B cell (primary cell): ENCODE data around the gene ZNF723. TPM values are rescaled to one million over a fixed set of nuclear protein-coding genes. Genes with fewer than 3 reads are reported as not detected.
"Not testable (repeated sequence)": the region's sequence is repeated elsewhere in the genome, so short reads cannot be mapped to it uniquely, and the experiment has no call there.

Experiments
- ATAC-seq: fragments of 200-7000 bp; cut with Tn5 transposase; one replicate; pipeline ENCODE4 v1.10.0; 2021; ENCODE audit warnings: low read depth, mild to moderate bottlenecking, moderate number of reproducible peaks, moderate library complexity
- CTCF ChIA-PET: fragments of 350-600 bp; sonication (Branson Sonifier 250); formaldehyde crosslinking; loops from one replicate; lab custom pipeline; 2021; ENCODE audit warnings: antibody characterized with exemption, inconsistent platforms; lab: Charles Lee
- POLR2A ChIA-PET: fragments of 350-600 bp; sonication (Branson Sonifier 250); formaldehyde crosslinking; loops from one replicate; lab custom pipeline; 2021; ENCODE audit warnings: antibody characterized with exemption; lab: Charles Lee
- DNase-seq: peaks from one replicate; pipeline ENCODE4 v3.0.0; 2013
- H2AFZ ChIP-seq: 2 replicates; pipeline ENCODE4 v1.6.1; 2012; ENCODE audit warnings: mild to moderate bottlenecking, low read depth, low read length; ENCODE audit not compliant: insufficient read depth, poor library complexity, severe bottlenecking
- H3K27ac ChIP-seq, 2 donors: 1 replicate in 1 of 2; 2 replicates in 1 of 2; pipeline ENCODE4 v1.5.1; 2012 to 2013; ENCODE audit warnings: low read length in 2 of 2, mild to moderate bottlenecking in 2 of 2, moderate library complexity in 1 of 2
- H3K27me3 ChIP-seq, 4 experiments: fragments of 200-600 bp in 1 of 4; sonication (generic) in 1 of 4; replicated peaks in 1 of 4; 1 replicate in 2 of 4; 2 replicates in 2 of 4; pipeline versions ENCODE4 v1.6.1 to v1.7.0; 2013 to 2016; ENCODE audit warnings: low read length in 3 of 4, mild to moderate bottlenecking in 2 of 4, mixed read lengths in 1 of 4, moderate library complexity in 1 of 4; ENCODE audit not compliant: insufficient read depth in 4 of 4, control insufficient read depth in 3 of 4; ENCODE audit errors: control extremely low read depth in 1 of 4
- H3K36me3 ChIP-seq, 2 experiments: replicated peaks in 1 of 2; 1 replicate in 1 of 2; 2 replicates in 1 of 2; pipeline versions ENCODE4 v1.6.1 to v1.7.1; 2013; ENCODE audit warnings: low read length in 1 of 2; ENCODE audit not compliant: insufficient read depth in 2 of 2, control insufficient read depth in 1 of 2; ENCODE audit errors: control extremely low read depth in 1 of 2, extremely low read depth in 1 of 2
- H3K4me1 ChIP-seq, 2 donors: fragments of 200-600 bp in 1 of 2; sonication (generic) in 1 of 2; 1 replicate in 1 of 2; 2 replicates in 1 of 2; pipeline versions ENCODE4 v1.5.1 to v1.6.1; 2013 to 2017; ENCODE audit warnings: low read length in 2 of 2; ENCODE audit not compliant: control insufficient read depth in 2 of 2, insufficient read depth in 2 of 2
- H3K4me2 ChIP-seq: replicated peaks from 2 replicates; pipeline ENCODE3; 2012; ENCODE audit warnings: mild to moderate bottlenecking, low read depth, low read length; ENCODE audit not compliant: poor library complexity, severe bottlenecking
- H3K4me3 ChIP-seq, 5 experiments: fragments of 200-600 bp in 1 of 5; sonication (generic) in 1 of 5; 1 replicate in 3 of 5; 2 replicates in 2 of 5; pipeline versions ENCODE4 v1.5.1 to v1.7.0; 2011 to 2016; ENCODE audit warnings: low read length in 4 of 5, mild to moderate bottlenecking in 4 of 5, low read depth in 2 of 5, control low read depth in 1 of 5, moderate library complexity in 1 of 5; ENCODE audit not compliant: insufficient read depth in 1 of 5; ENCODE audit errors: control extremely low read depth in 1 of 5, extremely low read depth in 1 of 5
- H3K79me2 ChIP-seq: fragments of 200-600 bp; sonication (generic); one replicate; pipeline ENCODE4 v1.6.0; 2016; ENCODE audit warnings: low read length; ENCODE audit not compliant: control insufficient read depth, insufficient read depth
- H3K9ac ChIP-seq: fragments of 200-600 bp; sonication (generic); 2 replicates; pipeline ENCODE4 v1.6.1; 2017; ENCODE audit warnings: mild to moderate bottlenecking, low read length, moderate library complexity
- H3K9me3 ChIP-seq, 3 donors: one replicate each; pipeline versions ENCODE4 v1.6.1 to v1.7.1; 2013; ENCODE audit warnings: low read length in 2 of 3; ENCODE audit not compliant: control insufficient read depth in 2 of 3, insufficient read depth in 1 of 3; ENCODE audit errors: control extremely low read depth in 1 of 3
- H4K20me1 ChIP-seq: 2 replicates; pipeline ENCODE4 v1.6.0; 2012; ENCODE audit warnings: mild to moderate bottlenecking, low read length; ENCODE audit not compliant: insufficient read depth, control insufficient read depth, poor library complexity, severe bottlenecking
- H3K27ac Mint-ChIP-seq: one replicate; pipeline ENCODE4 v1.8.0; 2021; ENCODE audit warnings: mixed read lengths
- H3K27me3 Mint-ChIP-seq: one replicate; pipeline ENCODE4 v1.8.0; 2021; ENCODE audit warnings: mixed read lengths
- H3K4me1 Mint-ChIP-seq: one replicate; pipeline ENCODE4 v1.8.0; 2021; ENCODE audit warnings: mixed read lengths
- H3K4me3 Mint-ChIP-seq: one replicate; pipeline ENCODE4 v1.8.0; 2021; ENCODE audit warnings: mixed read lengths
- H3K9me3 Mint-ChIP-seq: one replicate; pipeline ENCODE4 v1.8.0; 2022; ENCODE audit warnings: mixed read lengths; ENCODE audit not compliant: insufficient read depth
- EZH2 ChIP-seq: IDR thresholded peaks from 2 replicates; pipeline ENCODE4 v1.6.1; 2012; ENCODE audit warnings: borderline replicate concordance, low read depth, mild to moderate bottlenecking, moderate library complexity, low read length; ENCODE audit not compliant: insufficient read depth, poor library complexity, severe bottlenecking
- WGBS: methylation state at CpG from one replicate; pipeline ENCODE4 v1.1.5; 2013; ENCODE audit warnings: missing lambda C conversion rate; ENCODE audit not compliant: insufficient coverage; 5-methylcytosine and 5-hydroxymethylcytosine counted together
- intact Hi-C: fragments of 100-400 bp; cut with micrococcal nuclease; formaldehyde crosslinking; loops from one replicate; pipeline ENCODE4 v1.10.0; 2022
- polyA plus RNA-seq: library from polyadenylated mRNA; depleted of rRNA; stranded (reverse); fragments of >200 nt; gene quantifications from 2 replicates; pipeline ENCODE4 v1.2.3, GENCODE V29; 2012
- total RNA-seq, 2 donors: library from RNA; stranded (reverse); fragments of 120-200 nt in 1 of 2; gene quantifications; 1 replicate in 1 of 2; 2 replicates in 1 of 2; pipeline versions ENCODE4 v1.2.3 to v1.2.4, GENCODE V29; 2013 to 2022
- TF ChIP-seq, protein P1 (sequence below): fragments of 200-600 bp; IDR thresholded peaks from one replicate; pipeline ENCODE4 v1.8.0; 2022; ENCODE audit warnings: antibody characterized with exemption, mild to moderate bottlenecking

Gene ZNF723
- total and polyA plus RNA-seq, 2 donors (not counting 1 experiment from before 2014, with no cell fraction given), result not detected

DNA sequence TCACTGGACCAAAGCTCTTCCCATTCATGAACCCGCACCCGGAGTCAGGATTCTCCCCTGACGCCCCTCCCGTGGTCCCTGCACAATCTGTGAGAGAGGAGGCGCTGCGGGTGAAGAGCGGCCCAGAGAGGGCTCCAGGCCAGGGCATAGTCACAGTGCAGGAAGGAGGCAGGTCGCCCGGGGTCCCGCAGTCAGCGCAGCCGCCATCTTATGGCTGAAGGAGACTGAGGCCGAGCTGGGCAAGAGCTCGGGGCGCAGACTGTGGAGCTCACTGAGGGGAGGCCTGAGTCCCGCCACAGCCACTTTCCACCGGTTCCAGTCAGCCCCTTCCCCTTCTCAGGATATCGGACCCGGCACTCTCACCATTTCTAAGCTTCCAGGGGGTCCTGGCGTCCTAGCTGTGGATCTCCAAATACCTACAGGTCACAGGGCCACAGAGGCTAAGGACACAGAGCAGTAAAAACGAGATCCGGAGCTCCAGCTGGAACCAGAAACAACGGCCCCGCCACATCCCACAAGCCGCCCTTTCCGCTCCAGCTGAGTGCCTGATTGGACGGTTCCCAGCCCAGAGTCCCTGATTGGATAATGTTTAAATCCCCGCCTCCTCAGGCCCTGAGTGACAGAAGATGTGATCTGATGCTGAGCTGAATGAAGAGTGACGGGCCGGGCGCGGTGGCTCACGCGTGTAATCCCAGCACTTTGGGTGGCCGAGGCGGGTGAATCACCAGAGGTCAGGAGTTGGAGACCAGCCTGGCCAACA is 48.3 kb upstream of the ZNF723 start, which contains the start of gene ZNF99:
Gene ZNF99 (minus strand): TSS at position 501 of the 760 bp plus-strand sequence. CDS start 135 bp downstream, at position 366.
- Mint-ChIP-seq H3K27ac (no peak within 1 kb of the TSS), H3K4me1 (no peaks in the 10 kb centered on the region), H3K9me3 (peaks cover 2% of the 10 kb centered on the region), H3K4me3 (peak within 1 kb of the TSS; percentile 23), H3K27me3 (no peaks in the 10 kb centered on the region)
- Histone ChIP-seq H3K9me3 (peaks cover 0 to 30% (median 1%) of the 10 kb centered on the region in 3 donors), H4K20me1 (no peaks in the 10 kb centered on the region), H3K4me3 (peak within 1 kb of the TSS in 2 of 5 experiments; percentile 44 to 53), H3K27ac (no peak within 1 kb of the TSS), H3K27me3 (no peaks in the 10 kb centered on the region), H3K36me3 (no peaks in the 10 kb centered on the region), H2AFZ (peak within 1 kb of the TSS; percentile 2), H3K9ac (peak within 1 kb of the TSS; percentile 42), H3K4me2 (no peak within 1 kb of the TSS), H3K4me1 (no peaks in the 10 kb centered on the region), H3K79me2 (no peaks in the 10 kb centered on the region)
- ChIA-PET CTCF (no interaction called here), POLR2A (no interaction called here)
- ATAC-seq, result peak; percentile 33
- DNase-seq, result peak; percentile 30
- intact Hi-C loops, result no loop called here
- 18% methylated on average over 36 of the region's 36 CpGs for WGBS
- TF ChIP-seq, protein P1, sequence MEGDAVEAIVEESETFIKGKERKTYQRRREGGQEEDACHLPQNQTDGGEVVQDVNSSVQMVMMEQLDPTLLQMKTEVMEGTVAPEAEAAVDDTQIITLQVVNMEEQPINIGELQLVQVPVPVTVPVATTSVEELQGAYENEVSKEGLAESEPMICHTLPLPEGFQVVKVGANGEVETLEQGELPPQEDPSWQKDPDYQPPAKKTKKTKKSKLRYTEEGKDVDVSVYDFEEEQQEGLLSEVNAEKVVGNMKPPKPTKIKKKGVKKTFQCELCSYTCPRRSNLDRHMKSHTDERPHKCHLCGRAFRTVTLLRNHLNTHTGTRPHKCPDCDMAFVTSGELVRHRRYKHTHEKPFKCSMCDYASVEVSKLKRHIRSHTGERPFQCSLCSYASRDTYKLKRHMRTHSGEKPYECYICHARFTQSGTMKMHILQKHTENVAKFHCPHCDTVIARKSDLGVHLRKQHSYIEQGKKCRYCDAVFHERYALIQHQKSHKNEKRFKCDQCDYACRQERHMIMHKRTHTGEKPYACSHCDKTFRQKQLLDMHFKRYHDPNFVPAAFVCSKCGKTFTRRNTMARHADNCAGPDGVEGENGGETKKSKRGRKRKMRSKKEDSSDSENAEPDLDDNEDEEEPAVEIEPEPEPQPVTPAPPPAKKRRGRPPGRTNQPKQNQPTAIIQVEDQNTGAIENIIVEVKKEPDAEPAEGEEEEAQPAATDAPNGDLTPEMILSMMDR, result no peak
- no peak for TF ChIP-seq EZH2

DNA sequence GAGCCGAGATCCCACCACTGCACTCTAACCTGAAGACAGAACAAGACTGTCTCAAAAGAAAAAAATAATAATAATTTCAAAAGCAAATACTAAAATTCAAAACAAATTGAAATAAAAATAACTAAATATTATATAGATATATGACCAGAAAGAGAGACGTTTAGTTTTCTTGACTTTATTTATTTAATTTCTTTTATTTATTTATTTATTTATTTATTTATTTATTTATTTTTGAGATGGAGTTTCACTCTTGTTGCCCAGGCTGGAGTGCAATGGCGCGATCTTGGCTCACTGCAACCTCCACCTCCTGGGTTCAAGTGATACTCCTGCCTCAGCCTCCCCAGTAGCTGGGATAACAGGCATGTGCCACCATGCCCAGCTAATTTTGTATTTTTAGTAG is 39.2 kb upstream of the ZNF723 start:
- H3K27ac ChIP-seq, DNase-seq, H3K27ac Mint-ChIP-seq, H3K4me1 Mint-ChIP-seq, H3K79me2 ChIP-seq, H3K9ac ChIP-seq, H3K36me3 ChIP-seq, H4K20me1 ChIP-seq, POLR2A ChIA-PET, H3K4me2 ChIP-seq, H3K27me3 ChIP-seq, H3K4me3 ChIP-seq, H3K4me1 ChIP-seq, intact Hi-C loops, H3K4me3 Mint-ChIP-seq, H3K27me3 Mint-ChIP-seq, H2AFZ ChIP-seq, CTCF ChIA-PET, ATAC-seq: not testable (repeated sequence)
- peaks cover 13% of the 10 kb centered on the region for H3K9me3 Mint-ChIP-seq
- H3K9me3 ChIP-seq, result peaks cover 0 to 23% (median 1%) of the 10 kb centered on the region in 3 donors
- WGBS, result no CpG with 5 or more reads among the region's 4 CpGs
